Skeletal muscle satellite cell (primary cell): ENCODE measurements around the gene FNBP1.

Experiments
- H3K27me3 ChIP-seq: 2 replicates; pipeline ENCODE4 v1.7.0; 2013; ENCODE audit warnings: low read length; ENCODE audit not compliant: control insufficient read depth, insufficient read depth
- H3K36me3 ChIP-seq: 2 replicates; pipeline ENCODE4 v1.7.0; 2013; ENCODE audit warnings: mild to moderate bottlenecking, control low read depth, low read length; ENCODE audit not compliant: insufficient read depth
- H3K4me1 ChIP-seq: 2 replicates; pipeline ENCODE4 v1.7.0; 2013; ENCODE audit warnings: low read length; ENCODE audit not compliant: control insufficient read depth, insufficient read depth
- H3K4me2 ChIP-seq: 2 replicates; pipeline ENCODE4 v1.7.0; 2013; ENCODE audit warnings: mild to moderate bottlenecking, low read length
- H3K4me3 ChIP-seq: 2 replicates; pipeline ENCODE4 v1.7.0; 2013; ENCODE audit warnings: low read length
- H3K9ac ChIP-seq: 2 replicates; pipeline ENCODE4 v1.7.0; 2013; ENCODE audit warnings: mild to moderate bottlenecking, low read depth, low read length, moderate library complexity
- H3K9me3 ChIP-seq: replicated peaks from 2 replicates; pipeline ENCODE4 v1.7.0; 2013; ENCODE audit warnings: mild to moderate bottlenecking, control low read depth, low read length

The FNBP1 gene

DNA sequence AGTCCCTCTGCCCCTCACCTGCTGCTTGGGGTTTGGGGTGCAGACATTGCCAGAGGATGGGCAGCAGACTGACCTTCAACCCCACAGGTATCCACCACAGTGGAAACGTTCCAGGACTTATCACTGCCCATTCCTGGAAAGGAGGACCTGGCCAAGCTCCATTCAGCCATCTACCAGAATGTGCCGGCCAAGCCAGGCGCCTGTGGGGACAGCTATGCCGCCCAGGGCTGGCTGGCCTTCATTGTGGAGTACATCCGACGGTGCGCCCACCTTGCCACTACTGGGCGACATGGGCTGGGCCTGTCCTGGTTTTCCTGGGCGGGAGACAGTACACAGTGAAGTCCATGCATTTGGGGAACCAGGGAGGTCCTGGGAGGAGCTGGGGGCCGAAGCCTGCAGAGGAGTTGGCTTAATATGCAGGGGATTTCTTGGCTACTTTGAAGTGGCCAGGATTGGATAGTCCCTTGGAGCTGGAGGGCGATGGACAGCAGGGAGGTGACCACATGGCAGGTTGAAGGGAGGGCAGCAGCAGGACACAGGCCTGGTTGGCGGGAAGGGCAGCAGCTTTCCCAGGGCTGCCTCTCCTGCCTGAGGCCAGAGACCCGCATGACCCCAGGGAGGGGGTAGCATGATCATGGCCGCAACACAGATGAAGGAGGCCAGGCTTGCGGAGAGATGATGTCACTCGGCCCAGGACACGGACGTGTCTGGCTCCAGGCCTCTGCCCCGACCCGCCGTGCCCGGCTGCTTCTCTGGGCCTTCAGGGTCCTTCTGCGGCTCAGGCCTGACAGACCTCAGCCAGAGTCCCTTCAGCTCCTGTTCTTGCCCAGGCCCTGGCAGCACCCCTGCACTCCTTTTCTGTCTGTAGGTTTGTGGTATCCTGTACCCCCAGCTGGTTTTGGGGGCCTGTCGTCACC lies 173.1 kb downstream of the FNBP1 start:
- Histone ChIP-seq H3K4me1 (no peaks in the 10 kb centered on the region), H3K27me3 (no peaks in the 10 kb centered on the region), H3K9ac (no peak overlapping the region), H3K4me3 (no peak overlapping the region), H3K4me2 (no peak overlapping the region), H3K9me3 (no peaks in the 10 kb centered on the region), H3K36me3 (peaks cover 13% of the 10 kb centered on the region)

DNA sequence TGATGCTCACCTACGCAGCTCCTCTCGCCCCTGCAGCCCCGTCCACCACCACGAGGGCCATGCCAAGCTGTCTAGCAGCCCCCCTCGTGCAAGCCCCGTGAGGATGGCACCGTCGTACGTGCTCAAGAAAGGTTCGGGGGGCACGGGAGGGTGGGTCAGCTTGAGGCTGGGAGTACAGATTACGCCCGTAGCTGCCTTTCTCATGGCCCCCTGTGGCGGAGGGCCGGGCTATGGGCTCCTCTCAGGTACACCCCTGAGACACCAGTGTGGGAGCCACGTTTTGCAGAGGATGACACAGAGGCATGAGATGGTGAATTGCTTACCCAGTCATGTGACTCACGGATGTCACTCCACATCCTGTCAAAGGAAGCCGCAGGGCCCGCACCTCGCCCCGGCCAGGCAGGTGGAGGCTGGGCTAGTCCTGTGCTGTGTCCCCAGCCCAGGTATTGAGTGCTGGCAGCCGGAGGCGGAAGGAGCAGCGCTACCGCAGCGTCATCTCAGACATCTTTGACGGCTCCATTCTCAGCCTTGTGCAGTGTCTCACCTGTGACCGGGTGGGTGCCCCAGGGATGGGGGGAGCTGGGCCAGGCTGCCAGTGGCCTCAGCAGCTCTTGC lies 174.0 kb downstream of the FNBP1 start:
- Histone ChIP-seq H3K27me3 (no peaks in the 10 kb centered on the region), H3K4me1 (no peaks in the 10 kb centered on the region), H3K9me3 (no peaks in the 10 kb centered on the region), H3K4me3 (no peak overlapping the region), H3K4me2 (no peak overlapping the region), H3K36me3 (peaks cover 8% of the 10 kb centered on the region), H3K9ac (no peak overlapping the region)

DNA sequence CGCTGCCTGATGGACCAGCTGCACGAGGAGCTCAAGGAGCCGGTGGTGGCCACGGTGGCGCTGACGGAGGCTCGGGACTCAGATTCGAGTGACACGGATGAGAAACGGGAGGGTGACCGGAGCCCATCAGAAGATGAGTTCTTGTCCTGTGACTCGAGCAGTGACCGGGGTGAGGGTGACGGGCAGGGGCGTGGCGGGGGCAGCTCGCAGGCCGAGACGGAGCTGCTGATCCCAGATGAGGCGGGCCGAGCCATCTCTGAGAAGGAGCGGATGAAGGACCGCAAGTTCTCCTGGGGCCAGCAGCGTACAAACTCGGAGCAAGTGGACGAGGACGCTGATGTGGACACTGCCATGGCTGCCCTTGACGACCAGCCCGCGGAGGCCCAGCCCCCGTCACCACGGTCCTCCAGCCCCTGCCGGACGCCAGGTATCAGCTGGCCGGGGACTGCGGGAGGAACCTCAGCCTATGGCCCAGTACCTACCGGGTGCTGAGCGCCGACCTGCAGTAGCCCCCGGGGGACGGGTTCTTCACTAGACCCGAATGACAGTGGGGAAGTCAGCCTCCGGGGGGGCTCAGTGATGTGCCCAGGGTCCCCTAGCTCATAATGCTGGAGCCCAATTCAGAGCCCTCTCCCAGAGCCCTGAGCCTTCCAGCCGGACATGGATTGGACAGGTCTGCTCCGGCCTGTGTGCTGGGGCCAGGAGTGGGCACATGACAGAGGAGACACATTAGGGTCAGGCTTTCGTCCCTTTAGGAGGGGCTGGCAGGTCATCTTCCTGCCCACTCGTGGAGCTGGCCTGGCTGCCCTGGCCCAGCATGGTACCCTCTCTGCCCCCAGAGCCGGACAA lies 174.7 kb downstream of the FNBP1 start:
- no peaks in the 10 kb centered on the region for H3K4me1 ChIP-seq

DNA sequence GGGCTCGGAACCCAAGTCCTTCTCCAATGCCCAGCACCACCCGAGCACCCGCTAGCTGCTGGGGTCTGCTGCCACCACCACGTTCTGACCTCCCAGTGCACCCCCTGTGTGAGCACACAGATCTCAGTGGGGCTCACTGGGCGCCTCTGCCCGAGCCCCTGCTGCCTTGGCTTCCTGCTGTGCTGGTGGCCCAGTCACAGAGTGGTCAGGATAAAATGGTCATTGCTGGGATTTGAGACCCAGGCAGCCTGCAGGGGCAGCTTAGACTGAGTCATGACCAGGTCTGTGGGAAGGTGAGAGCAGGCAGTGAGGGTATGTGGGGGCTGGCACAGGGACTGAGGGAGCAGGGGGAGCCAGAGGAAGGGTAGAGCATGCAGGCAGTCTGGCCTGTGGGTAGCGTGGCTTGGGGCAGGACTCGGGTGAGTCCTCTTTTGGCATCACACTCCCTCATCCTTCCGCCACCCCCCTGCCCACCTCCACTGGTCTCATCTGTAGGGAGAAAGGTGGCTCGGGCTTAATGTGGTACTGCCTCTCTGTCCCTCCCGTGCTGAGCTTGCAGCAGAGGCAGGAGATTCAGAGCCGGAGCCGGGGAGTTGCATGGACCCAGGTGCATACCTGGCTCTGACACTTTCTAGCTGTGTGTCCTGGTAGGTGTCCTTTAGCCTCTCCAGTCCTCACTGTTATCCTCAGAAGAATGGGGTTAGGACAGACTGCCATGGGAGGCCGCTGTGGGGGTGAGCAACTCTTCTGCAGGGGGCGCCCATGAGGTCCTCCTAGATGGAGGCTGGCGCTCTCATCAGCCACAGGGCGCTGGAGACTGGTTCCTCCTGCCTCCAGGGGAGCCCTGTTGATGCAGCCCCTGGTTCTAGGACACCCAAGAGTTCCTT lies 175.6 kb downstream of the FNBP1 start:
- H3K9ac ChIP-seq, result no peak overlapping the region
- H3K4me1 ChIP-seq, result no peaks in the 10 kb centered on the region
- H3K27me3 ChIP-seq, result no peaks in the 10 kb centered on the region
- no peak overlapping the region for H3K4me3 ChIP-seq
- H3K9me3 ChIP-seq, result no peaks in the 10 kb centered on the region
- no peak overlapping the region for H3K4me2 ChIP-seq
- peaks cover 14% of the 10 kb centered on the region for H3K36me3 ChIP-seq

More for the DNA sequence above, 174.7 kb downstream of the FNBP1 start:
- Histone ChIP-seq H3K9me3 (no peaks in the 10 kb centered on the region), H3K4me3 (no peak overlapping the region), H3K9ac (no peak overlapping the region), H3K27me3 (no peaks in the 10 kb centered on the region), H3K36me3 (peaks cover 11% of the 10 kb centered on the region), H3K4me2 (no peak overlapping the region)

DNA sequence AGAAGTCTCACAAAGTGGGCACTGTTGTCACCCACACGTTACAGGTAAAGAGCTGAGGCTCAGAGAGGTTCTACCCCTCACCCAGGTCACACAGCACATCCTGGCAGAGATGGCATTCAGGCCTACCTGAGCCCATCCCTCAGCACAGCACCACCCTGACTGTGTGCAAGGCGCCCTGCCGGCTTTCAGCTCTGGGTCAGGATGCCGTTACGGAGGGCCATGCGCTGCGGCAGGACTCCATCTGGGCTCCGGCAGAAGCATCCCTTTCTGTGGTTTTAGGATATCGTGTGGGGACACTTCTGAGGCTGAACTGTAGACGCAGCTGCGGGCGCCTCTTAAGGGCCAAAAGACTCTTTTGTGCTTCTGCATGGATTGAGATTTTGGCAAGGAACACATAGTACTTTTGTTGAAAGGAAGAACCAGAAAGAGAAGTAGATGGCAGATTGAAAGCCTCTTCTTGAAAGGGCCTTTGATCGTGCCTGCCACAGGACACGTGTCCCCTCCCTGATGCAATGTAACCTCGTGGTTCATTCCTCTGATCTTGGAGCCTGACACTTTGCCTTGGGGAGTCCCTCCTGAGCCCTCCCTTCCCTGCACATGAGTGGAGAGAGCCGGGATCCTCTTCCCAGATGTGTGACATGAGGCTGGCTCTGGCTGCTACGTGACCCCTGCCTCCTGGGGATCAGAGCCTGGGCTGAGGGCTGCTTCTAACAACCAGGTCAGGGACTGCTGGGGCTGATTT lies 176.4 kb downstream of the FNBP1 start:
- Histone ChIP-seq H3K27me3 (no peaks in the 10 kb centered on the region), H3K4me1 (no peaks in the 10 kb centered on the region), H3K36me3 (peaks cover 18% of the 10 kb centered on the region), H3K9me3 (no peaks in the 10 kb centered on the region), H3K4me2 (no peak overlapping the region), H3K9ac (no peak overlapping the region), H3K4me3 (no peak overlapping the region)

DNA sequence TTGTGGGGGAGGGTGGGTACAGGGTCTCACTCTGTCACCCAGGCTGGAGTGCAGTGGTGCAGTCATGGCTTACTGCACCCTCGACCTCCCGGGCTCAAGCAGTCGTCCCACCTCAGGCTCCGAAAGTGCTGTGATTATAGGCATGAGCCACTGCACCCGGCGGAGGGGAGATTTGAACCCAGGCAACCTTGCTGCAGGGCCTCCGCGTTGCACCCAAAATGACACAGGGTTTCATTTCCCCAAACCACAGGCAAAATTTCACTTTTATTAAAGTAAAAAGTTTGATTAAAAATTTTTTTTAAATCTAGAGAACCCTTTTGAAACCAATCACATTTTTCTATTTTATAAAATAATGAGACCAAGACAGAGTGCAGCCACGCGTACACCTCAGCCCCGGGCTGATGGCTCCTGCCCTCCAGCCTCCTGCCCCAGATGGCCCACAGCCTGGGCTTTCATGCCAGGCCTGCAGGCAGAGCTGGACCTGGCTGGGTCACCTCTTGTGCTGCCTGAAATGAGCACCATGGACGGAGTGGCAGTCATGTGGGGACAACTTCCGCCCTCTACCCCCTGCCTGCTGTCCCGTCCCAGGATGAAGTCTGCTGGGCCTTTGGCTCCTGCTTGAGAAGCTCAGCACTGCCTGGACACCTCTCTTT lies 177.2 kb downstream of the FNBP1 start:
- Histone ChIP-seq H3K9ac (no peak overlapping the region), H3K27me3 (no peaks in the 10 kb centered on the region), H3K4me1 (no peaks in the 10 kb centered on the region), H3K9me3 (no peaks in the 10 kb centered on the region), H3K36me3 (peaks cover 23% of the 10 kb centered on the region), H3K4me3 (no peak overlapping the region), H3K4me2 (no peak overlapping the region)

DNA sequence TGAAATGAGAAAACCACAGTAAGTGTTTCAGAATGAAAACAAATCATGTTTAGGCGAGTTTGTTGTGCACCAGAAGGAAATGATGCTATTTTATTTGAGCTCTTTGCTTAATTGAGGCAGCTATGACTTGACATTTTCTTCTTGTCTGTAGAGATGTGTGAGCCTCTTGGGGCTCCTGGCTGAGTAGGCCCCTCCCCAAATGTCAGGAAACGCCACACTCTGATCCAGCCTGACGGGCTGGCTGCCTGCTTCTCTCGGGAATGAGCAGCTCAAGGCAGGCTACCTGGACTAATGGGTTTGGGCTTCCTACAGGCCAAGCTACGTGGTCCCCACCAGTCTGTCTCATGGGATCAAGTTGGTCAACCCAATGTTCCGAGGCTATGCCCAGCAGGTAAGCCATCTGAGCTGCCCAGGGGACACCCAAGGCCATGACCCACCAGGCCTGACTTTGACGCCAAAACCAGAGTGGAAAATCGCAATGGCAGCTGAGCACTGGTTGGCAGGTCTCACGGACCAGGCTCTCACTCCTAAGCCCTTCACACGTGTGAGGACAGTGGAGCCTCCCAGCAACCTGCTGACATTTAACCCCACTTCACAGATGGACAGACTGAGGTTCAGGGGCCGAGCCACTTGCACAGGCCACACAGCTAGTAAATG lies 177.9 kb downstream of the FNBP1 start:
- Histone ChIP-seq H3K9ac (no peak overlapping the region), H3K27me3 (no peaks in the 10 kb centered on the region), H3K4me1 (no peaks in the 10 kb centered on the region), H3K4me3 (no peak overlapping the region), H3K9me3 (no peaks in the 10 kb centered on the region), H3K36me3 (peaks cover 26% of the 10 kb centered on the region), H3K4me2 (no peak overlapping the region)

DNA sequence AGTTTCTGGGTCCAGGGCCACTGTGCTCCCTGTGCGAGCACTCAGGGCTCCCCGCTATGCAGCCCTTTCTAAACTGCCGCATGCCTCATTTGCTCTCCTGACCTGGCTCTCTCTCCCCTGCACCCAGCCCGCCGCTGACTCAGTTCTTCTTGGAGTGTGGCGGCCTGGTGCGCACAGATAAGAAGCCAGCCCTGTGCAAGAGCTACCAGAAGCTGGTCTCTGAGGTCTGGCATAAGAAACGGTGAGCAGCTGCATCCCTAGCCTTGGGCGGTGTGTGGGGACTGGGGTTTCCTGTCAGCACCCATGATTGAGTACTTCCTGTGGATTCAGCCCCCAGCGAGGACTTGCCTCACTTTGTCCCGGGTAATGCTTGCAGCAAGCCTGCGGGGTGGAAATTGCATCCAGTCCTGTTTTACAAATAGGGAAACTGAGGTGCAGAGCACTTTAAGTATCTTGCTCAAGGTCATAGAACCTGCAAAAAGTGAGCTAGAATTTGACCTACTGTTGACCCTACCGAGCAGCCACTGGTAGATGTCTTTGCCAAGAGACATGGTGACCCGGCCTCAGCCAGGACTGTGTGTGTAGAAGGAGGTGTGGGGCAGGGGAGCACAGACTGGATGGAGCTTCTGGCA lies 179.8 kb downstream of the FNBP1 start:
- Histone ChIP-seq H3K4me3 (no peak overlapping the region), H3K4me2 (no peak overlapping the region), H3K36me3 (peaks cover 28% of the 10 kb centered on the region), H3K27me3 (no peaks in the 10 kb centered on the region), H3K4me1 (no peaks in the 10 kb centered on the region), H3K9me3 (no peaks in the 10 kb centered on the region), H3K9ac (no peak overlapping the region)

DNA sequence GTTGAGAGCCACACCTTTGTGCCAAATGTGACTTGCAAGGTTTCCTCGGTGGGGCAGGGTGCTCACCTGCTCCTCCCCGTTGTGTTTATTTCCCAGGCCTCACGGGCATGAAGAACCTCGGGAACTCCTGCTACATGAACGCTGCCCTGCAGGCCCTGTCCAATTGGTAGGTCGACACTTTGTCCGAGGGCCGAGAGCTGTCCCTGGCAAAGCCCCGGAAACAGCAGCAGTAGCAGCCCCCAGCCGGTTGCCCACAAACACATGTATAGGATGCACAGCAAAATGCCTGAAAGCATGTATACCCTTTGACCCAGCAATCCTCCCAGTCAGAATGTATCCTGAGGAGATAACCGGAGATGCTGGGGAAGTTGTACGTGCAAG lies 181.6 kb downstream of the FNBP1 start:
- Histone ChIP-seq H3K36me3 (peaks cover 31% of the 10 kb centered on the region), H3K4me2 (no peak overlapping the region), H3K9me3 (no peaks in the 10 kb centered on the region), H3K27me3 (no peaks in the 10 kb centered on the region), H3K4me3 (no peak overlapping the region), H3K9ac (no peak overlapping the region), H3K4me1 (no peaks in the 10 kb centered on the region)
